Activated CD4-positive, alpha-beta T cell treated with anti-CD3 and anti-CD28 coated beads for 36 hours (primary cell): ENCODE data around the gene C6orf52. TPM values are rescaled to one million over a fixed set of nuclear protein-coding genes. Genes with fewer than 3 reads are reported as not detected.
A peak's percentile ranks its signal among the peaks of the same experiment; 100 is the strongest.
"Not testable (repeated sequence)": the region's sequence is repeated elsewhere in the genome, so short reads cannot be mapped to it uniquely, and the experiment has no call there.

Source experiments
- ATAC-seq: fragments of 200-7000 bp; cut with Tn5 transposase; one replicate; pipeline ENCODE4 v1.10.0; 2021; ENCODE audit warnings: mild to moderate bottlenecking, moderate library complexity
- CTCF ChIA-PET: fragments of 350-600 bp; sonication (Branson Sonifier 250); formaldehyde crosslinking; loops from one replicate; lab custom pipeline; 2021; ENCODE audit warnings: antibody characterized with exemption; lab: Charles Lee
- POLR2A ChIA-PET: fragments of 350-600 bp; sonication (Branson Sonifier 250); formaldehyde crosslinking; loops from one replicate; lab custom pipeline; 2021; ENCODE audit warnings: antibody characterized with exemption, inconsistent platforms; lab: Charles Lee
- DNase-seq: peaks from one replicate; pipeline ENCODE4 v3.0.0-alpha.2; 2020
- H3K27ac Mint-ChIP-seq: one replicate; pipeline ENCODE4 v1.8.0; 2021; ENCODE audit warnings: mixed read lengths
- H3K27me3 Mint-ChIP-seq: one replicate; pipeline ENCODE4 v1.8.0; 2021; ENCODE audit warnings: mixed read lengths
- H3K36me3 Mint-ChIP-seq: one replicate; pipeline ENCODE4 v1.8.0; 2021; ENCODE audit warnings: low read depth, mixed read lengths
- H3K4me1 Mint-ChIP-seq: one replicate; pipeline ENCODE4 v1.8.0; 2021; ENCODE audit warnings: mixed read lengths
- H3K4me3 Mint-ChIP-seq: one replicate; pipeline ENCODE4 v1.8.0; 2021; ENCODE audit warnings: mild to moderate bottlenecking, moderate library complexity, mixed read lengths
- H3K9me3 Mint-ChIP-seq: one replicate; pipeline ENCODE4 v1.8.0; 2021; ENCODE audit warnings: low read depth, mixed read lengths
- intact Hi-C, 2 experiments: fragments of 100-400 bp; cut with DNase I in 1 of 2; cut with micrococcal nuclease in 1 of 2; formaldehyde crosslinking; loops; one replicate each; pipeline versions ENCODE4 v1.14.2 to v1.15.1; 2022 to 2024; cut with DNase I, micrococcal nuclease
- total RNA-seq, 2 experiments: library from RNA; stranded (reverse); gene quantifications; one replicate each; pipeline ENCODE4 v1.2.3, GENCODE V29; 2021

The C6orf52 gene
- total RNA-seq, 2 experiments from 2014 or later: 1.2 to 2.4 TPM

- no peaks in the 10 kb centered on the region for H3K9me3 Mint-ChIP-seq
- ChIA-PET CTCF (interaction anchor here (0.8 kb wide), 1 partner anchor 9 kb away, joined by 3 read pairs; no protein-coding TSS in a partner anchor), POLR2A (no interaction called here)
- H3K4me1 Mint-ChIP-seq: peaks cover 14% of the 10 kb centered on the region
- no peaks in the 10 kb centered on the region for H3K27me3 Mint-ChIP-seq
- H3K36me3 Mint-ChIP-seq: no peaks in the 10 kb centered on the region
- H3K27ac Mint-ChIP-seq: no peak overlapping the region
- no peak overlapping the region for H3K4me3 Mint-ChIP-seq
- intact Hi-C loops: no loop called here
- ATAC-seq (no peak), DNase-seq (no peak)
Measured at GRCh38 chr6:10678456-10678855, 16.0 kb downstream of the C6orf52 start.

GRCh38 chr6:10676403-10676802, 18.0 kb downstream of the C6orf52 start:
- H3K4me3 Mint-ChIP-seq: no peak overlapping the region
- ChIA-PET POLR2A (no interaction called here), CTCF (no interaction called here)
- intact Hi-C loops: no loop called here
- DNase-seq: no peak
- no peaks in the 10 kb centered on the region for H3K36me3 Mint-ChIP-seq
- no peak for ATAC-seq
- no peak overlapping the region for H3K27ac Mint-ChIP-seq
- H3K4me1 Mint-ChIP-seq: no peaks in the 10 kb centered on the region
- no peaks in the 10 kb centered on the region for H3K9me3 Mint-ChIP-seq
- H3K27me3 Mint-ChIP-seq: no peaks in the 10 kb centered on the region

- ATAC-seq: no peak
- POLR2A ChIA-PET: no interaction called here
- intact Hi-C loops: no loop called here
Measured at GRCh38 chr6:10668126-10668917, 26.1 kb downstream of the C6orf52 start.

GRCh38 chr6:10665595-10665994, 28.8 kb downstream of the C6orf52 start:
- H3K4me1 Mint-ChIP-seq, H3K36me3 Mint-ChIP-seq, H3K27ac Mint-ChIP-seq, H3K27me3 Mint-ChIP-seq, H3K9me3 Mint-ChIP-seq, intact Hi-C loops, DNase-seq, CTCF ChIA-PET, H3K4me3 Mint-ChIP-seq, ATAC-seq: not testable (repeated sequence)
- POLR2A ChIA-PET: interaction anchor here (0.6 kb wide), 1 partner anchor 703 kb away, joined by 3 read pairs; no protein-coding TSS in a partner anchor

More at GRCh38 chr6:10668126-10668917, 26.1 kb downstream of the C6orf52 start:
- CTCF ChIA-PET: no interaction called here
- Mint-ChIP-seq H3K4me1 (no peaks in the 10 kb centered on the region), H3K4me3 (no peak overlapping the region), H3K9me3 (peaks cover 8% of the 10 kb centered on the region), H3K27me3 (peaks cover 8% of the 10 kb centered on the region), H3K36me3 (no peaks in the 10 kb centered on the region), H3K27ac (no peak overlapping the region)
- DNase-seq: no peak

- Mint-ChIP-seq H3K27me3 (peaks cover 15% of the 10 kb centered on the region), H3K4me1 (no peaks in the 10 kb centered on the region), H3K4me3 (no peak overlapping the region), H3K9me3 (peaks cover 8% of the 10 kb centered on the region), H3K27ac (no peak overlapping the region), H3K36me3 (no peaks in the 10 kb centered on the region)
- ChIA-PET POLR2A (interaction anchor here (0.6 kb wide), 1 partner anchor 44 kb away, joined by 3 read pairs; no protein-coding TSS in a partner anchor), CTCF (no interaction called here)
- DNase-seq: no peak
- intact Hi-C loops: no loop called here
- ATAC-seq: no peak
Measured at GRCh38 chr6:10662742-10663141, 31.7 kb downstream of the C6orf52 start.

- no peak overlapping the region for H3K27ac Mint-ChIP-seq
- DNase-seq: no peak
- no peaks in the 10 kb centered on the region for H3K36me3 Mint-ChIP-seq
Measured at GRCh38 chr6:10662207-10662606, 32.2 kb downstream of the C6orf52 start.

GRCh38 chr6:10660431-10661191, 33.8 kb downstream of the C6orf52 start:
- Mint-ChIP-seq H3K4me3 (peak overlapping the region; percentile 46), H3K27me3 (peaks cover 10% of the 10 kb centered on the region)
- intact Hi-C loops, H3K36me3 Mint-ChIP-seq, H3K27ac Mint-ChIP-seq, H3K4me1 Mint-ChIP-seq, CTCF ChIA-PET, ATAC-seq, H3K9me3 Mint-ChIP-seq, DNase-seq: not testable (repeated sequence)
- POLR2A ChIA-PET: interaction anchor here (0.6 to 0.8 kb wide), 2 partner anchors 32 to 35 kb away, joined by 3 to 4 read pairs; partner anchors contain the start of gene PAK1IP1

More at GRCh38 chr6:10662207-10662606, 32.2 kb downstream of the C6orf52 start:
- no peak for ATAC-seq
- Mint-ChIP-seq H3K4me3 (no peak overlapping the region), H3K9me3 (peaks cover 8% of the 10 kb centered on the region), H3K27me3 (peaks cover 15% of the 10 kb centered on the region), H3K4me1 (no peaks in the 10 kb centered on the region)
- POLR2A ChIA-PET: interaction anchor here (0.6 kb wide), 1 partner anchor 43 kb away, joined by 3 read pairs; no protein-coding TSS in a partner anchor
- intact Hi-C loops: no loop called here
- CTCF ChIA-PET: no interaction called here

GRCh38 chr6:10659699-10660348, 34.6 kb downstream of the C6orf52 start:
- POLR2A ChIA-PET: interaction anchor here (0.6 to 0.8 kb wide), 2 partner anchors 32 to 35 kb away, joined by 3 to 4 read pairs; partner anchors contain the start of gene PAK1IP1
- no peak overlapping the region for H3K27ac Mint-ChIP-seq
- H3K36me3 Mint-ChIP-seq: no peaks in the 10 kb centered on the region
- peaks cover 6% of the 10 kb centered on the region for H3K9me3 Mint-ChIP-seq
- peaks cover 11% of the 10 kb centered on the region for H3K4me1 Mint-ChIP-seq
- CTCF ChIA-PET: no interaction called here
- intact Hi-C loops: no loop called here
- H3K4me3 Mint-ChIP-seq: peak overlapping the region; percentile 46
- DNase-seq (peak; percentile 20), ATAC-seq (no peak)
- H3K27me3 Mint-ChIP-seq: peaks cover 14% of the 10 kb centered on the region

GRCh38 chr6:10658910-10659698, 35.3 kb downstream of the C6orf52 start:
- H3K9me3 Mint-ChIP-seq: no peaks in the 10 kb centered on the region
- no peaks in the 10 kb centered on the region for H3K36me3 Mint-ChIP-seq
- peaks cover 14% of the 10 kb centered on the region for H3K27me3 Mint-ChIP-seq
- ChIA-PET CTCF (no interaction called here), POLR2A (no interaction called here)
- peaks cover 11% of the 10 kb centered on the region for H3K4me1 Mint-ChIP-seq
- peak overlapping the region; percentile 40 for H3K4me3 Mint-ChIP-seq
- ATAC-seq: no peak
- no peak for DNase-seq
- peak overlapping the region; percentile 51 for H3K27ac Mint-ChIP-seq
- intact Hi-C loops: no loop called here

GRCh38 chr6:10655508-10656055, 38.8 kb downstream of the C6orf52 start:
- Mint-ChIP-seq H3K4me1 (peaks cover 11% of the 10 kb centered on the region), H3K36me3 (no peaks in the 10 kb centered on the region), H3K4me3 (peak overlapping the region; percentile 3), H3K27me3 (peaks cover 17% of the 10 kb centered on the region), H3K27ac (no peak overlapping the region), H3K9me3 (no peaks in the 10 kb centered on the region)
- CTCF ChIA-PET: no interaction called here
- ATAC-seq: peak; percentile 92
- POLR2A ChIA-PET: no interaction called here
- intact Hi-C loops: no loop called here
- peak; percentile 51 for DNase-seq
